Panc1 (cell line): Measurements from ENCODE around the gene TUBB4B. TPM values are rescaled to one million over a fixed set of nuclear protein-coding genes. Genes with fewer than 3 reads are reported as not detected.
"Not testable (repeated sequence)": the region's sequence is repeated elsewhere in the genome, so short reads cannot be mapped to it uniquely, and the experiment has no call there.

ENCODE experiments used
- ATAC-seq: fragments of 200-7000 bp; cut with Tn5 transposase; 2 replicates; pipeline ENCODE4 v1.9.1; 2020; ENCODE audit warnings: mild to moderate bottlenecking, moderate library complexity
- BruUV-seq: library from RNA; stranded (reverse); fragments of 400-500 nt; replicated peaks from 2 replicates; lab custom pipeline; 2021; lab: Mats Ljungman, UMichigan
- CTCF ChIA-PET: fragments of 300-600 bp; sonication (Branson Sonifier 250); formaldehyde crosslinking; loops from one replicate; lab custom pipeline; 2022; ENCODE audit warnings: antibody characterized with exemption; lab: Charles Lee
- POLR2A ChIA-PET: fragments of 300-600 bp; sonication (Branson Sonifier 250); formaldehyde crosslinking; loops from one replicate; lab custom pipeline; 2022; ENCODE audit warnings: antibody characterized with exemption; lab: Charles Lee
- DNase-seq: peaks from one replicate; pipeline ENCODE4 v3.0.0-alpha.2; 2010; ENCODE audit warnings: low read depth, low spot score
- H3K27ac ChIP-seq: 2 replicates; pipeline ENCODE4 v1.5.1; 2011; ENCODE audit warnings: mild to moderate bottlenecking, low read length, inconsistent platforms
- H3K27me3 ChIP-seq: fragments of 200-500 bp; sonication (Bioruptor generic); 2 replicates; pipeline ENCODE4 v1.6.0; 2014; ENCODE audit warnings: low read length, inconsistent platforms; ENCODE audit not compliant: control insufficient read depth, insufficient read depth
- H3K36me3 ChIP-seq: fragments of 200-500 bp; sonication (Bioruptor generic); 2 replicates; pipeline ENCODE4 v1.5.1; 2014; ENCODE audit warnings: inconsistent platforms, mild to moderate bottlenecking, low read length, moderate library complexity; ENCODE audit not compliant: control insufficient read depth, insufficient read depth
- H3K4me1 ChIP-seq: 2 replicates; pipeline ENCODE4 v1.5.1; 2011; ENCODE audit warnings: inconsistent platforms, mild to moderate bottlenecking, low read length, moderate library complexity; ENCODE audit not compliant: control insufficient read depth, insufficient read depth
- H3K4me3 ChIP-seq, 2 experiments: 2 replicates each; pipeline ENCODE4 v1.5.1; 2011 to 2012; ENCODE audit warnings: low read depth in 2 of 2, low read length in 2 of 2, mild to moderate bottlenecking in 2 of 2, inconsistent platforms in 1 of 2, moderate library complexity in 1 of 2
- H3K9me3 ChIP-seq: fragments of 200-500 bp; sonication (Bioruptor generic); 2 replicates; pipeline ENCODE4 v1.5.1; 2014; ENCODE audit warnings: low read depth, mild to moderate bottlenecking, inconsistent platforms, low read length, moderate library complexity; ENCODE audit not compliant: control insufficient read depth, insufficient read depth
- CTCF ChIP-seq: fragments of 450-650 bp; IDR thresholded peaks from 2 replicates; pipeline ENCODE4 v1.5.1; 2017; ENCODE audit warnings: mild to moderate bottlenecking
- POLR2AphosphoS5 ChIP-seq: IDR thresholded peaks from 2 replicates; pipeline ENCODE4 v1.6.1; 2012; ENCODE audit warnings: mild to moderate bottlenecking, low read depth, low read length, moderate library complexity
- SIN3A ChIP-seq: IDR thresholded peaks from 2 replicates; pipeline ENCODE4 v1.6.1; 2012; ENCODE audit warnings: low read depth, mild to moderate bottlenecking, low read length, moderate library complexity, borderline replicate concordance; ENCODE audit not compliant: insufficient read depth
- in situ Hi-C: cut with HindIII; loops from 2 replicates; pipeline ENCODE4 v1.10.0; 2016; ENCODE audit warnings: low sequenced_read_pairs, low pct_unique_long_range_greater_than_20kb
- intact Hi-C: fragments of 100-400 bp; cut with micrococcal nuclease; formaldehyde crosslinking; loops from one replicate; pipeline ENCODE4 v1.10.0; 2022; ENCODE audit not compliant: unreplicated experiment
- total RNA-seq: library from RNA; stranded (reverse); gene quantifications from one replicate; pipeline ENCODE4 v1.2.1, GENCODE V29; 2021; ENCODE audit not compliant: unreplicated experiment

The TUBB4B gene
- total RNA-seq, 1 experiment from 2014 or later, result 265 TPM

DNA sequence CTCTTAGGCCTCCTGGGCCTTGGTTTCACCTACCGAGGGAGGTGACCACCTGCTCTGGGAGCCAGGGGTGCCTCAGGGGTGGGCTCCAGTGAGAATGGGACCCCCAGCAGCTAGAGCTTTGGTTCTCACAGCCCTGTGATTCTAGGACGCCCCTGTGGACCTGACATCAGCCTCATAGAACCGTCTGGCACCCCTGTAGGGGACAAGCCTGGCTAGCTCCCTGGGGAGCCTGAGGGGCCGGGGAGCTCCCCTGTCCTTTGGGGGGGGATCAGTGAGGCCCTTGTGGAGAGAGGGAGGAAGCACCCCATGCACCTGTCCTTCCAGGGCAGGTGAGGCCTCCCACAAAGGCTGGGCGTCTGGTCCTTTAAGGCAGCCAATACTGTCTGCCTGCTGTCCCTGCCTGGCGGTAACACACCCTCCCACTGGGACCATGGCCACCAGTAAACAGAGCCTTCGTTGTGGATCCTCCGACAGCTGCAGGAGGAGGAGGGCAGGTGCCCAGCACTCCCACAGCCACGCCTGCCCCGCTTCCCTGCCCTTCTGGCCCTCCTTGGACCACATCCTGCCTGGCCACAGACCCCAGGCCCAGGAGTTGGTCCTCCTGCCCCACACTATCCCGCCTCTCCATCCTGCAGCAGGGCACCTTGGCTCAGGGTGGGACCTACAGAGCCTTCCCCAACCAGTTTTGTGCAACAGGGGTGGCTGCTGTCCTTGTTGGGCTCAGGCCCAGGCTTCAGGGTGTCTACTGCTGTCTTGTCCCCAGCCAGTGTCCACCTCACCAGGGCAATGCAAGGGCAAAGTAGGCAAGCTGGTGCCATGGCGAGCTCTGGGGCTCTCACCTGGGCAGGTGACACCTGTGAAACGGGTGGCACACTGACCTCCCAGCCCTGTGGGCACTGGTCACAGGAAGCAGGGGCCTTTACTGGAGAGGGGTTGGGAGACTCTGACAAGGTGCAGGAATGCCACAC, 3.0 kb upstream of the TUBB4B start:
- intact Hi-C loops (no loop called here), in situ Hi-C loops (no loop called here)
- ATAC-seq, result no peak
- TF ChIP-seq SIN3A (no peak), POLR2AphosphoS5 (no peak; the same call in 1 of the 2 replicates), CTCF (no peak)
- Histone ChIP-seq H3K4me3 (no peak overlapping the region), H3K36me3 (peaks cover 4% of the 10 kb centered on the region), H3K4me1 (peaks cover 26% of the 10 kb centered on the region), H3K27ac (peak overlapping the region; percentile 61), H3K9me3 (no peaks in the 10 kb centered on the region), H3K27me3 (no peaks in the 10 kb centered on the region)
- ChIA-PET CTCF (no interaction called here), POLR2A (no interaction called here)
- no peak for DNase-seq
- BruUV-seq, result no TSS peak

GRCh38 chr9:137239541-137240200, 1.4 kb upstream of the TUBB4B start:
- peak overlapping the region; percentile 59 to 66 for H3K4me3 ChIP-seq
- POLR2A ChIA-PET, result interaction anchor here (0.6 kb wide), 1 partner anchor 96 kb away, joined by 3 read pairs; no protein-coding TSS in a partner anchor
- CTCF ChIA-PET, in situ Hi-C loops, H3K36me3 ChIP-seq, ATAC-seq, H3K27me3 ChIP-seq, BruUV-seq, intact Hi-C loops, H3K9me3 ChIP-seq, DNase-seq: not testable (repeated sequence)
- peaks cover 42% of the 10 kb centered on the region for H3K4me1 ChIP-seq
- peak overlapping the region; percentile 90 for H3K27ac ChIP-seq

DNA sequence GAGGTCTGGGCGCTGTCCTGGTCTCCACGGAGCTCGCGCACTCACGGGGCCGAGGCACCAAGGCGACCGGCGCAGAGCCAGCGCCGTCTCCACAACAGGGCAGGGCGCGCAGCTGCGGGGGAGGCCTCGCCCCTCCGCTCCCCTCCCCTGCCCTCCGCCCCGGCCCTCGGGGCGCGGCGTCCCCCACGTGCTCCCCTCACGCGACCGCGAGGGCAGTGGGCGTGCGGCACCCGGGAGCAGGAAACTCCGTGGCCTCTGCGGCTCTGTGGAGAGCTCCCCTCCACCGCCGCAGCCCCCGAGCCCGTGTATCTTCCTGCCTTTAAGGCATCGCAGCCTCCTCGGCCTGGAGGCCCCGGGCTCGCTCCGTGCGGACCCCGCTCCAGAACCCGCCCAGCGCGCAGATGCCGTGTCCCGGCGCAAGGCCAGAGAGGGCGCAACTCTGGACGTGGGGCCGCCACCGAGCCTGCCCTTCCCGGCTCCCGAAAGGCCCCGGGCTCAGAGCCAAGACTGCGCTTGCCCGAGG, 708 bp upstream of the TUBB4B start:
- intact Hi-C loops, result no loop called here

More for the DNA sequence above, 708 bp upstream of the TUBB4B start:
- ChIA-PET CTCF (no interaction called here), POLR2A (interaction anchor here (0.6 kb wide), 4 partner anchors 14 to 90 kb away, joined by 3 to 5 read pairs (median 4); no protein-coding TSS in a partner anchor)
- 0 out of 2 replicates have a peak, but pooled peaks have one; percentile 35 for TF ChIP-seq SIN3A
- no peak for TF ChIP-seq CTCF
- peaks cover 43% of the 10 kb centered on the region for H3K4me1 ChIP-seq
- no peaks in the 10 kb centered on the region for H3K9me3 ChIP-seq
- peaks cover 4% of the 10 kb centered on the region for H3K36me3 ChIP-seq
- no TSS peak for BruUV-seq
- in situ Hi-C loops, result no loop called here
- peak; percentile 23 for ATAC-seq
- H3K27ac ChIP-seq, result peak overlapping the region; percentile 90
- peak overlapping the region; percentile 59 to 66 for H3K4me3 ChIP-seq
- no peak for DNase-seq
- no peaks in the 10 kb centered on the region for H3K27me3 ChIP-seq
